HCT116 (cell line): ENCODE data around the gene TCF7. TPM values are rescaled to one million over a fixed set of nuclear protein-coding genes. Genes with fewer than 3 reads are reported as not detected.
A peak's percentile ranks its signal among the peaks of the same experiment; 100 is the strongest.

Experiments used
- ATAC-seq: fragments of 200-7000 bp; cut with Tn5 transposase; 2 replicates; pipeline ENCODE4 v1.9.1; 2020; ENCODE audit warnings: mild to moderate bottlenecking, moderate library complexity
- BruUV-seq: library from RNA; stranded (reverse); fragments of 400-500 nt; replicated peaks from 2 replicates; lab custom pipeline; 2021; lab: Mats Ljungman, UMichigan
- CTCF ChIA-PET: fragments of 300-600 bp; sonication (Branson Sonifier 250); formaldehyde crosslinking; loops from one replicate; lab custom pipeline; 2021; ENCODE audit warnings: antibody characterized with exemption; lab: Charles Lee
- POLR2A ChIA-PET: fragments of 300-600, 350-600 bp; sonication (Branson Sonifier 250); formaldehyde crosslinking; loops from one replicate; lab custom pipeline; 2021; ENCODE audit warnings: antibody characterized with exemption; lab: Charles Lee
- RAD21 ChIA-PET, 2 experiments: fragments of 300-600 bp; sonication (Branson Sonifier 250); formaldehyde crosslinking; loops; one replicate each; lab custom pipeline; 2023; ENCODE audit warnings: low total read pairs in 2 of 2; ENCODE audit not compliant: uncharacterized antibody in 2 of 2, unreplicated experiment in 2 of 2, low non-redundant PET in 1 of 2; lab: Charles Lee
- DNase-seq: peaks from one replicate; pipeline ENCODE4 v3.0.0-alpha.2; 2010; ENCODE audit warnings: low read depth, low spot score
- H2AFZ ChIP-seq: fragments of 200-600 bp; shearing (Covaris generic), sonication (generic); 2 replicates; pipeline ENCODE4 v1.6.1; 2017; ENCODE audit warnings: low read depth, mixed run types, mixed read lengths, antibody characterized with exemption, low read length; ENCODE audit not compliant: poor library complexity, severe bottlenecking
- H3K27ac ChIP-seq: 2 replicates; pipeline ENCODE4 v1.5.1; 2012; ENCODE audit warnings: low read depth, low read length
- H3K27me3 ChIP-seq: fragments of 200-600 bp; sonication (generic); 2 replicates; pipeline ENCODE4 v1.6.1; 2016; ENCODE audit warnings: mixed run types, low read length, mixed read lengths; ENCODE audit not compliant: insufficient read depth
- H3K36me3 ChIP-seq, 2 experiments: fragments of 200-500 bp in 1 of 2; fragments of 200-600 bp in 1 of 2; sonication (Bioruptor generic) in 1 of 2; sonication (generic) in 1 of 2; 2 replicates each; pipeline versions ENCODE4 v1.5.1 to v1.6.1; 2014 to 2016; ENCODE audit warnings: low read length in 2 of 2, inconsistent platforms in 1 of 2, mixed read lengths in 1 of 2, mixed run types in 1 of 2; ENCODE audit not compliant: insufficient read depth in 2 of 2, control insufficient read depth in 1 of 2
- H3K4me1 ChIP-seq, 2 experiments: fragments of 200-600 bp in 1 of 2; sonication (generic) in 1 of 2; 2 replicates each; pipeline versions ENCODE4 v1.5.1 to v1.6.1; 2012 to 2017; ENCODE audit warnings: low read length in 2 of 2, inconsistent platforms in 1 of 2, mild to moderate bottlenecking in 1 of 2, mixed read lengths in 1 of 2, mixed run types in 1 of 2, moderate library complexity in 1 of 2; ENCODE audit not compliant: insufficient read depth in 2 of 2, control insufficient read depth in 1 of 2
- H3K4me2 ChIP-seq: fragments of 200-600 bp; sonication (generic); 2 replicates; pipeline ENCODE4 v1.6.1; 2017; ENCODE audit warnings: mixed run types, low read length, mixed read lengths
- H3K4me3 ChIP-seq, 2 experiments: fragments of 200-600 bp in 1 of 2; sonication (generic) in 1 of 2; replicated peaks in 1 of 2; 2 replicates each; pipeline ENCODE4 v1.5.1; 2011 to 2016; ENCODE audit warnings: low read length in 2 of 2, control low read depth in 1 of 2, low read depth in 1 of 2, mild to moderate bottlenecking in 1 of 2, mixed read lengths in 1 of 2, mixed run types in 1 of 2
- H3K79me2 ChIP-seq: fragments of 200-600 bp; sonication (generic); 2 replicates; pipeline ENCODE4 v1.6.1; 2017; ENCODE audit warnings: mild to moderate bottlenecking, mixed run types, low read length, moderate library complexity, mixed read lengths; ENCODE audit not compliant: insufficient read depth
- H3K9ac ChIP-seq: fragments of 200-600 bp; sonication (generic); 2 replicates; pipeline ENCODE4 v1.6.1; 2016; ENCODE audit warnings: low read length, mixed read lengths
- H3K9me2 ChIP-seq: fragments of 200-600 bp; sonication (generic), shearing (Covaris generic); 2 replicates; pipeline ENCODE4 v1.6.1; 2017; ENCODE audit warnings: mixed run types, mild to moderate bottlenecking, moderate library complexity; ENCODE audit not compliant: insufficient read depth
- H3K9me3 ChIP-seq, 2 experiments: fragments of 200-500 bp in 1 of 2; fragments of 200-600 bp in 1 of 2; sonication (Bioruptor generic) in 1 of 2; sonication (generic) in 1 of 2; 2 replicates each; pipeline ENCODE4 v1.6.1; 2014 to 2017; ENCODE audit warnings: low read length in 2 of 2, mixed read lengths in 2 of 2, inconsistent platforms in 1 of 2, low read depth in 1 of 2, mild to moderate bottlenecking in 1 of 2, mixed run types in 1 of 2, moderate library complexity in 1 of 2; ENCODE audit not compliant: control insufficient read depth in 1 of 2, insufficient read depth in 1 of 2
- H4K20me1 ChIP-seq: fragments of 200-600 bp; sonication (generic), shearing (Covaris generic); 2 replicates; pipeline ENCODE4 v1.6.1; 2017; ENCODE audit warnings: mixed run types, mild to moderate bottlenecking, moderate library complexity; ENCODE audit not compliant: insufficient read depth
- CBX3 ChIP-seq: IDR thresholded peaks from 2 replicates; pipeline ENCODE4 v1.6.1; 2012; ENCODE audit warnings: low read depth
- EZH2phosphoT487 ChIP-seq: fragments of 200-600 bp; IDR thresholded peaks from 2 replicates; pipeline ENCODE4 v1.6.1; 2018; ENCODE audit warnings: antibody characterized with exemption, borderline replicate concordance
- FOSL1 ChIP-seq: IDR thresholded peaks from 2 replicates; pipeline ENCODE4 v1.6.1; 2012; ENCODE audit warnings: low read depth
- RAD21 ChIP-seq: IDR thresholded peaks from 2 replicates; pipeline ENCODE4 v1.6.1; 2012; ENCODE audit warnings: low read depth, mild to moderate bottlenecking
- REST ChIP-seq: IDR thresholded peaks from 2 replicates; pipeline ENCODE4 v1.6.1; 2012; ENCODE audit warnings: low read depth
- SIN3A ChIP-seq: IDR thresholded peaks from 2 replicates; pipeline ENCODE4 v1.6.1; 2012; ENCODE audit warnings: low read depth
- SRF ChIP-seq: IDR thresholded peaks from 2 replicates; pipeline ENCODE4 v1.6.1; 2012; ENCODE audit warnings: low read depth
- YY1 ChIP-seq: IDR thresholded peaks from 2 replicates; pipeline ENCODE4 v1.6.1; 2011; ENCODE audit warnings: low read length, low read depth, moderate library complexity, mild to moderate bottlenecking; ENCODE audit not compliant: insufficient replicate concordance; ENCODE audit errors: extremely low read depth
- ZBTB33 ChIP-seq: IDR thresholded peaks from 2 replicates; pipeline ENCODE4 v1.6.1; 2011; ENCODE audit warnings: mild to moderate bottlenecking, low read length, moderate library complexity; ENCODE audit not compliant: insufficient replicate concordance; ENCODE audit errors: extremely low read depth
- ZFX ChIP-seq: fragments of 450-650 bp; IDR thresholded peaks from 2 replicates; pipeline ENCODE4 v1.6.1; 2017
- ZNF274 ChIP-seq: fragments of 200-500 bp; sonication (Bioruptor generic); IDR thresholded peaks from 2 replicates; pipeline ENCODE4 v1.6.1; 2014; ENCODE audit warnings: mild to moderate bottlenecking, low read depth, low read length, inconsistent platforms
- intact Hi-C: fragments of 100-400 bp; cut with micrococcal nuclease; formaldehyde crosslinking; loops from 2 replicates; pipeline ENCODE4 v1.10.0; 2022
- total RNA-seq: library from RNA; stranded (reverse); gene quantifications from one replicate; pipeline ENCODE4 v1.2.1, GENCODE V29; 2021; ENCODE audit not compliant: unreplicated experiment

The TCF7 gene
- total RNA-seq, 1 experiment from 2014 or later, result 17.8 TPM

DNA sequence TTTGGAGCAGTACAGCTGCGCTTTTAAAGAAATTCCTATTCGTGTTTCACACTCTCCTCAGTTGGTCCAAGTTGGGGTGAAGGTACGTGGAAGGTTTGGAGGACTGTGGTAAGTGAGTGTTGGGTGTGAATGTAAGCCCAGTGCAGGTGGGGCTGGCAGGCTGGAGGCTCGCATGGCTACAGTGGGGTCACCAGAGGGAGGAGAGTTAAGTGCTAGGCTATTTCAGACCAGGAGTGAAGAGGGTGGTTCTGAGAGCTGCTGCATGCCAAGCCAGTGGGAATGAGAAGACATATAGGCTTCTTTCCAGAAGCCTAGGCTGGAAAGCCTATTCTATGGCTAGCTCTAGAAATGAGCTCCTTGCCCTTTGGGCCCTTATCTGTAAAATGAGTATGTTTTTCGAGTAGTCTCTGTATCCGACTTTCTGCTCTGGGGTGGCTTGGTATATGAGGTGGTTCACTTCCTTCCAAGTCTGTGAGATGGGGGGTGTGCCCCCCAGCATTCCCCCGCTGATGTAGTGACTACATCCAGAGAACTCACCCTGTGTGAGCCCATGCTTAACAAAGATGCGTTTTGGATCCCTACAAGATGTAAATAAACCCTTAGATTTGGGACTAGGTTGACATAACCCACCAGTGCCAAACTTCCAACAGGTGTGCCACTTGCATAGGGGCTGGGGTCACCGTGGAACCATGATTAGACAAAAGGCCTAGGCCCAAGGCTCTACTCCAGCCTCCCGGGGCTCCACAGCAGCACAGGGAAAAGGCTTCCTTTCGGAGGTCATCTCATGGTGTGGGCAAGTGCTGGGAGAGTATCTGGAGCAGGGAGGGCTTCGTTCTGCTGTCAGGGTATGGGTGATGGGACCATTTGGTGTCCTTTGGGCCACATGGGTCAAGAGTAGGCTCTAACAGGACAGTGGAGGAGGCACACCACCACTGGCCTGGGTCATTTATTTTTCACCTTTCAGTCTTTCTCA is 2.6 kb downstream of the TCF7 start:
- DNase-seq (no peak), ATAC-seq (no peak)
- no peak overlapping the region for H3K4me2 ChIP-seq
- intact Hi-C loops, result no loop called here
- 0 out of 4 replicates have a peak, but pooled peaks cover 0 to 8% of the 10 kb centered on the region in 2 experiments for H3K36me3 ChIP-seq
- H3K79me2 ChIP-seq, result no peaks in the 10 kb centered on the region
- no peaks in the 10 kb centered on the region for H3K27me3 ChIP-seq
- peaks cover 4 to 27% of the 10 kb centered on the region in 2 experiments; a peak in 3 of 4 replicates for H3K4me1 ChIP-seq
- POLR2A ChIA-PET, result interaction anchor here (0.6 kb wide), 1 partner anchor 8 kb away, joined by 3 read pairs; no protein-coding TSS in a partner anchor
- no peaks in the 10 kb centered on the region for H3K9me2 ChIP-seq
- TSS peak; percentile 49 for BruUV-seq
- no peak for TF ChIP-seq ZNF274
- TF ChIP-seq YY1, result no peak
- TF ChIP-seq SIN3A, result no peak
- TF ChIP-seq FOSL1, result no peak
- H4K20me1 ChIP-seq, result no peaks in the 10 kb centered on the region
- H3K4me3 ChIP-seq, result no peak overlapping the region
- RAD21 ChIA-PET, result no interaction called here
- H3K9me3 ChIP-seq, result no peaks in the 10 kb centered on the region
- H3K27ac ChIP-seq, result no peak overlapping the region
- no peak overlapping the region for H2AFZ ChIP-seq
- CTCF ChIA-PET, result no interaction called here
- H3K9ac ChIP-seq, result no peak overlapping the region

- Histone ChIP-seq H2AFZ (no peak overlapping the region), H3K27ac (no peak overlapping the region), H3K4me1 (peaks cover 4 to 19% of the 10 kb centered on the region in 2 experiments; a peak in 3 of 4 replicates), H3K4me2 (no peak overlapping the region), H3K9ac (no peak overlapping the region), H3K36me3 (0 out of 4 replicates have a peak, but pooled peaks cover 0 to 8% of the 10 kb centered on the region in 2 experiments), H3K79me2 (no peaks in the 10 kb centered on the region), H3K4me3 (no peak overlapping the region), H3K9me2 (no peaks in the 10 kb centered on the region), H3K27me3 (no peaks in the 10 kb centered on the region), H4K20me1 (no peaks in the 10 kb centered on the region), H3K9me3 (no peaks in the 10 kb centered on the region)
- CTCF ChIA-PET, result no interaction called here
- no TSS peak for BruUV-seq
- intact Hi-C loops, result no loop called here
- POLR2A ChIA-PET, result no interaction called here
- RAD21 ChIA-PET, result no interaction called here
- DNase-seq (no peak), ATAC-seq (no peak)
- TF ChIP-seq REST (no peak), RAD21 (no peak), ZBTB33 (no peak), YY1 (no peak), SIN3A (no peak), ZFX (no peak), EZH2phosphoT487 (no peak), CBX3 (no peak), SRF (no peak)
Observed at GRCh38 chr5:134118212-134118835, 3.8 kb downstream of the TCF7 start.
